DMS114 treated with DMSO at 0.1 percent for 48 hours (cell line): Measurements from ENCODE around the gene KCNJ4.
"Not testable (repeated sequence)": the region's sequence is repeated elsewhere in the genome, so short reads cannot be mapped to it uniquely, and the experiment has no call there.

Experiments
- DNase-seq: peaks from one replicate; lab custom pipeline; 2025; ENCODE audit not compliant: unreplicated experiment; lab: John Stamatoyannopoulos, UW

KCNJ4 gene

DNA sequence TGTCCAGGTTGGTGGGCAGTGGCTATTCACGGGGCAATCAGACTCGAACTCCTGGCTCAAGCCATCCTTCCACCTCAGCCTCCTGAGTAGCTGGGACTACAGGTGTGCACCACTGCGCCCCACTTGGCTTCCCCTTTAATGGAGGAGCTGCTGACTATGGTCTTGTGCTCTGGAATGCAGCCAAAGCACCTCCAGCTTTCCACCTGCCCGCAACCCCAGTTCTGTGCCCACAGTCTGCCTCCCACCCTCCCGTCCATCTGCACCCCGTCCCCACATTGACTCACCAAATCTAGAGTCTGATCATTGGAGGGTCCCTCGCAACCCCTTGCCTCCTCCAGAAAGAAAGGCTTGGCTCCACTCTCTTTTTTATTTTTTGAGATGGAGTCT, 41.0 kb downstream of the KCNJ4 start:
- no peak for DNase-seq

- DNase-seq = no peak
Observed at GRCh38 chr22:38413085-38414008, 41.7 kb downstream of the KCNJ4 start.

GRCh38 chr22:38412435-38413084, 42.4 kb downstream of the KCNJ4 start:
- no peak for DNase-seq

- no peak for DNase-seq
Observed at GRCh38 chr22:38411016-38411415, 44.0 kb downstream of the KCNJ4 start.

GRCh38 chr22:38409916-38410315, 45.1 kb downstream of the KCNJ4 start:
- DNase-seq = not testable (repeated sequence)

GRCh38 chr22:38406617-38407016, 48.4 kb downstream of the KCNJ4 start:
- no peak for DNase-seq

DNA sequence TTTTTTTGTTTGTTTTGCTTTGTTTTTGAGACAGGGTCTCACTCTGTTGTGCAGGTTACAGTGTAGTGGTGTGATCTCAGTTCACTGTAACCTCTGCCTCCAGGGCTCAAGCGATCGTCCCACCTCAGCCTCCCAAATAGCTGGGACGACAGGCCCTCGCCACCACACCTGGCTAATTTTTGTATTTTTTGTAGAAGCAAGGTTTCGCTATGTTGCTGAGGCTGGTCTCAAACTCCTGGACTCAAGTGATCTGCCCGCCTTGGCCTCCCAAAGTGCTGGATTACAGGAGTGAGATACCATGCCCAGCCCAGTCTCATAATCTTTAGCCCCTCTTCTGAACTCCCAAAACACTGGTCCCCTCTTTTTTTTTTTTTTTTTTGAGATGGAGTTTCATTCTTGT, 50.6 kb downstream of the KCNJ4 start:
- DNase-seq = no peak

- DNase-seq = no peak
Observed at GRCh38 chr22:38403812-38404211, 51.2 kb downstream of the KCNJ4 start.

GRCh38 chr22:38402204-38402603, 52.8 kb downstream of the KCNJ4 start:
- no peak for DNase-seq

DNA sequence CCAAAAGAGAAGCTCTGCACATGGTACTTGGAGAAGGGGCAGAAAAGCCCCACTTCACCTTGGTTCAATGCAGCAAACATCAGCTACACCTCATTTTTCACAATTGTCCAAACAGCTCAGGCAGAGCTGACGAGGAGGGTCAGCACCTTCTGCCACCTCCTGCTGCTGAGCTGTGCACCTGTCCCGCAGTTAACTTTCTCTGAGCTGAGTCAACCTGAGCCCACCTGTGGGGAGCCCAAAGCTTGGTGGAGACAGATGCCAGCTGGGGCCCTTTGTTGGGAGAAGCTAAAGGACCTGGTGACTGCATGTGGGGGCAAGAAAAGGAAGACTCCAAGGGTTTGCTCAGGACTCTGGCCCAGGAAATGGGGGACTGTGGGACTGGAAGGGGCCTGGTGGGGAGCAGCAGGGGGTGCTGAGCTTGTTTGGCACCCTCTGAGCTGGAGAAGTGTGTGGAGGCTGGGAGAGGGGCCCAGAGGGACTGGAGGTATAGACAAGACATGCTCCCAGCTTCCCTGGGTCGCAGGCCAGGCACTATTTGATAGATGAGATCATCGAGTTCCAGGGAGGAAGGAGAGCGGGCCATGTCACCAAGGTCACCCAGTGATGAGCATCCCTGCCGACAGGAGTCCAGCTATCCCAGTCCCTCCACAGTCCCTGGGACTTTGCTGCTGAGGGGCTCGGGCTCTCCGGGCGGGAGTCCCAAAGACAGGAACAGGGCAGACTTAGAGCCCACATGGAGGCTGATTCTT, 53.5 kb downstream of the KCNJ4 start:
- no peak for DNase-seq

DNA sequence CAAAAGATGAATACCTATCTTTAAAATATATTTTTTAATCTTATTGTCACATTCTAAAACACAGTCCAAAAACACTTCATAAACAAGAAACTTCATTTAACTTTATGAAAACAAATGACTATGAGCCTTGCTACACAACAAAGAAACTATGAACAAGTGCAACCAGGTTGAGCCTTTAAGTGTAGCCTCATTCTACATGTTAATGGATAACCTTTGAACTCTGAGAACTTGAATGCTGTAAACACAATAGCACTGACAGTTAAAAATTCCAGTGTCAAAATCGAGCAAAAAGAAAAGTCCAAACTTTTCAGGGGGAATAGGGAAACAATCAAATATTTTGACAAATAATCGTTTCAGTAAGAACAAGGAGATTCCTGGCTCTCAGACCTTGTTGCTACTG, 54.7 kb downstream of the KCNJ4 start:
- not testable (repeated sequence) for DNase-seq

- DNase-seq = peak; percentile 15
Observed at GRCh38 chr22:38398609-38399461, 56.2 kb downstream of the KCNJ4 start.

- not testable (repeated sequence) for DNase-seq
Observed at GRCh38 chr22:38398181-38398608, 56.8 kb downstream of the KCNJ4 start.

GRCh38 chr22:38397189-38398085, 57.6 kb downstream of the KCNJ4 start:
- DNase-seq = no peak

- DNase-seq = not testable (repeated sequence)
Observed at GRCh38 chr22:38396440-38397069, 58.4 kb downstream of the KCNJ4 start.

- peak; percentile 18 for DNase-seq
Observed at GRCh38 chr22:38395944-38396343, 59.1 kb downstream of the KCNJ4 start.

GRCh38 chr22:38394929-38395624, 59.9 kb downstream of the KCNJ4 start:
- not testable (repeated sequence) for DNase-seq

GRCh38 chr22:38389428-38389818, 65.6 kb downstream of the KCNJ4 start:
- DNase-seq = not testable (repeated sequence)
